ENCODE results near the gene AHRR.

AHRR gene

GRCh38 chr5:431001-431710, 109.6 kb downstream of the AHRR start:
- DNase-seq = peak; percentile 80

DNA sequence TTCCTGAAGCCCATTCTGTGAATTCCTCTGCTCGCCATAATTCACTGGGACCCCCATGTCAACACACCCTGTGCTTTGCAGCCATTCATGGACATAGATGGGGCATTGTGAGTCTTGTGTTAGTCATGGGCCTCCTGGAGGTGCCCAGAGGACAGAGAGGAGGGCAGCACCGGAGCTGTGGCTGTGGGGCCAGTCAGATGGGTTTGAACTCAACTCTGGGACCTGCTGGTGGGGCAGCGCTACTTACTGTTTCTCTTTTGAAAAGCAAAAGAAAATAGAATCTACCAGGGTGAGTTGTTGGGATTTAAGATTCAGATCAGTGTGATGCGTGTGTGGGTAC, 110.2 kb downstream of the AHRR start:
- peak; percentile 54 for DNase-seq

GRCh38 chr5:432201-432927, 110.8 kb downstream of the AHRR start:
- peak; percentile 51 for DNase-seq

DNA sequence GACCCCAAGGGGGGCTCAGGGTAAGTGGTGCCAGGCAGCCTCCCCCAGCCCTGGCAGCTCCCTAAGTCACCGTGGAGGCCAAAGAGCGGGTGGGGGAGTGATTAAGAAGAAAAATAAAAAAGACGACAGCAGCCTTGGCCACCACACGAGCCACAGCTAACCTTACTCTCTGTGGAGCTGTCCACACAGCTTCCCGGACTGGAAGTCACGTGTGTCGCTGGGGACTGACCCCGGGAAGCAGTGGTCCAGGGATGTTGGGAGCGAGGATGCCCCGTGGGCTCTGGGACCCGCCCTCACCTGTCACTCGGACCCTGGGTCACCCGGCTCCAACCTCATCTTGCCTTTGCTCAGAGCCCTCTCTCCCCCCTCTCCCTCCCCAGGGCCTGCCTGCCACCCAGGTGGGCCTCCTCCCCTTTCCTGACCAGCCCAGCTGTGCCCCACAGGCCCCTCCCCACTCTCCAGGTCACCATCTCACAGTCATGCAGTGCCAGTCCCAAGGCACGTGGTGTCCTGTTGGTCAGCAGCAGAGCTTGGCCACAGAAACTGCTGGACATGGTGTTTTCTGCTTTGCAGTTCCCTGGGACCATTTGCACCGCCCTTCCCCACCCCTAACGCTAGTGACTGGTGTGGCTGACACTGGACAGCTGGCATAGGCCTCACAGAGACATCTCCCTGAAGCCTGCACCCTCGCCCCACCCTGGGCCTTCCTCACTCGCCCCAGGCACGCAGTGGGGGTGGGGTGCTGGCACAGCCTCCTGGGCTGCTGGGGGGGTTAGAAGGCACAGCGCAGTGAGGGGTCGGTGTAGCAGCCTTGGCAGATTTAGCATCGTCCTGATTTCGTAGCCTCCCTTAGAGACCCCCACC, 111.6 kb downstream of the AHRR start:
- DNase-seq = peak; percentile 58

- peak; percentile 56 for DNase-seq
Measured at GRCh38 chr5:433836-434235, 112.3 kb downstream of the AHRR start.

GRCh38 chr5:434443-435146, 113.1 kb downstream of the AHRR start:
- DNase-seq = peak; percentile 55

DNA sequence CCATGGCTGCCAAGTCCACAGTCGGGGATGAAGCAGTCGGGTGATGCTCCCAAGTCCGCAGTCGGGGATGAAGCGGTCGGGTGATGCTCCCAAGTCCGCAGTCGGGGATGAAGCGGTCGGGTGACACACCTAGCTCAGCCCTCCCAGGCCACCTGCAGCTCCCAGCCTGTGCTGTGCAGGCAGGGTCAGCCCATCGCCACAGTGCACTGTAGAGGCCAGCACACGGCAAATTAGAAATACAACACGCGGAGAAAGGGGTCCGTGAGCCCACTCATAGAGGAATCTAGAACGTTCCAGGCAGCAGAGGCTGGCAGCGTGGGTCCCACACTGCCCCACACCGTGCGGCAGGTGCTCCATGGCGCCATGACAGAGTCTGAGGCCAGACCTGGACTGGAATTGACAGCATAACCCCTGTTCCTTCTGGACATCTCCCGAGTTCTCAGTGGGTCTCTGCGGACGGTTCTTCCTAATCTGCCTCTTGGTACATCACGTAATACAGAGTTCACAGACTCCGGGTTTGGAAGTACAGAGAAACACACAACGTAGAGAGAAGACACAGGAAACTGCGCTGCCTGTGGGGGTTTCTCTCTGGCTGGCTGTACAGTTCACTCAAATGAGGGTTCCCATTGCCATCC, 113.8 kb downstream of the AHRR start:
- DNase-seq = peak; percentile 54

DNA sequence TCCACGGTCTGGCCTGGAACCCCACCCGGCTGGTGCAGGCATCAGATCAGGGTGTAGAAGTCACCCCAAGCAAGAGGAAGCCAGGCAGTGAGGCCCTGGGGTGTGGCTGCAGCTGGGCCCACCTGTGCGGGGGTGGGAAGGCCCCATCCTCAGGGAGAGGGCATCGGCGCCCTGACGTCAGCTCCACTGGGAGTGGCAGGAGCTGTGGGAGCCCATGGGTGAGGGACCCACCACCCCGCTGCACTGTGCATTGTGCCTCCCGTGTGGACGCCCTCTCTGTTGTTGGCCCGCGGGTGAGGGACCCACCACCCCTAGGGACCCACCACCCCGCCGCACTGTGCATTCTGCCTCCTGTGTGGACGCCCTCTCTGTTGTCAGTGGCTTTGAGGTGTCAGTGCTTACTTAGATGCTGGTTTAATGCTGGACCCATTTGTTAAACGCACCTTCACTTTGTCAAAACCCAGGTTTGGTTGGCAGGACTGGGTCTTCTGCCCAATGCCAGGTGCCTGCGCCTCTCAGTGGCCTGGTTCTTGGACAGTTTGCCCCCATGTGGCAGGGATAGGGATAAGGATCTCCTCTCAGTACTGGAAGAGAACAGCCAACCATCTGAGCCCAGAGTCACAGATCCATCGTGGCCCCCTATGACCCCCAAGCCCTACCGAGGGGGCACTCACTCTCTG, 114.6 kb downstream of the AHRR start:
- peak; percentile 62 for DNase-seq

GRCh38 chr5:436641-436975, 115.1 kb downstream of the AHRR start:
- peak; percentile 53 for DNase-seq

- peak; percentile 46 for DNase-seq
Measured at GRCh38 chr5:437281-437771, 115.8 kb downstream of the AHRR start.

DNA sequence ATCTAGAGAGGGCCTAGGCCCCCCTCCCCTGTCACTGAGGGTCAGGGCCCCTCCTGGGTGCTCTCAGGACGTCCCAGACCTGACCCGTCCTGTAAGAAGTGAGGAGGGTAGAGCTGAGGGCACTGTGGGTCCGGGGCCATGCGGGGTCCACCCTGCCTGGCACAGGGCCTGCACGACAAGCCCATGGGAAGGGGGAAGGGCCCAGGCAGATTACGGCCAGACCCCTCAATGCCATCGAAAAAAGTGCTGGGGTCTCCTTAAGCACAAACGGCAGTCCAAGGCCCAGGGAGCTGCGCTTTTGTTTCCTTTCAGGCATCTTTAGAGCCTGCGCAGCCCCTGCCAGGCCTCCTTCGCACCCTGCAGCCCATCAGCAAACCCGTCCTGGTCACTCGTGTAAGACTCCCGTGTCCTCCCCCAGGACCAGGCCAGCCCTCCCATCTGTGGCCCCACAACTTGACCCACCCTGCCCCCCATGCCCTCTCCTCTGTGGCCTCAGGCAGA, 117.0 kb downstream of the AHRR start:
- DNase-seq = peak; percentile 58

GRCh38 chr5:439181-439580, 117.7 kb downstream of the AHRR start:
- DNase-seq = peak; percentile 50

- peak; percentile 57 for DNase-seq
Measured at GRCh38 chr5:439636-440035, 118.1 kb downstream of the AHRR start.

- peak; percentile 43 for DNase-seq
Measured at GRCh38 chr5:440401-441201, 119.1 kb downstream of the AHRR start.

- no peak for DNase-seq
Measured at GRCh38 chr5:441996-442334, 120.5 kb downstream of the AHRR start.

DNA sequence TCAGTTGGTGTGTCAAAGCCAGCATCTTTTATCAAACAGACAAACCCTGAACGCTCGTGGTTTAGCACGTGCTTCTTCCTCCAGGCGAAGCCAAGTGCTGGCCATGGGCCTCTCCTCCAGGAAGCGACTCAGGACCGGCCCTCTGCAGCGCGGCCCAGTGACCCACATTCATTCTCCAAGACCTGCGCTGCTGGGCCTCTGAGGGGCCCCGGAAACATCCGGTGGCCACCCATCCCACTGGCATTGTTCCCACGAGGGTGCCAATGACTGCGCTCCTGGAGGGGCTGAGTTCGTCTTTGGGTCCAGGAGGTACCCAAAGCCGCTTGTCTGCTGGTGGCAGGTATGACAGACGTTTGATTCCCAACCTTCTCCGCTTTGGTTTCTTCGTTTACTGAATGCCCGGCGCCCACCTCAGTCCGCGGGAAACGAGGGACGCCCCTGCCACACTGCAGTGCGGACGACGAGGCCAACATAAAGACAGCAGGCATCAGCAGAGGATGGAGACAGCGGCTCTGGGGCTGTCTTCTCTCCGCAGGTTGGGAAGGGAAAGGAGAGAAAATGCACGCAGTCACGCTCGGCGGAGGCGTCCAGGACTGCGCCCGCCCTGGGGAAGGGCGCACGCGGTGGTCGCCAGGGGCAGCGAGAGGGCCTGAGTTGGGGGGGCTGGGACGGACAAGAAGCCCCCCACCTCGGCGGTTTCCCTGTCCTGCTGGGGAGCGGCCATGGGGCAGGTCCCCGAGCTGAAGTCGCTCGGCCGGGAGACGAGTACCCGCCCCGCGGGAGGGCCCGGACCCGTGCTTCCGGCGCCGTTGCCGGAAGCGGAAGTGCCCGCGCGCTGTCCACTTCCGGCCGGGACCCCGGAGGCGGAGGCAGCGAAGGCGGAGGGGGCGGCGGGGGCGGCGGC, 121.1 kb downstream of the AHRR start, which contains the start of gene EXOC3:
TSS of gene EXOC3 (plus strand) at position 842 of the 904 bp plus-strand sequence. CDS start 3,030 bp downstream, outside the sequence.
- DNase-seq = peak; percentile 92

DNA sequence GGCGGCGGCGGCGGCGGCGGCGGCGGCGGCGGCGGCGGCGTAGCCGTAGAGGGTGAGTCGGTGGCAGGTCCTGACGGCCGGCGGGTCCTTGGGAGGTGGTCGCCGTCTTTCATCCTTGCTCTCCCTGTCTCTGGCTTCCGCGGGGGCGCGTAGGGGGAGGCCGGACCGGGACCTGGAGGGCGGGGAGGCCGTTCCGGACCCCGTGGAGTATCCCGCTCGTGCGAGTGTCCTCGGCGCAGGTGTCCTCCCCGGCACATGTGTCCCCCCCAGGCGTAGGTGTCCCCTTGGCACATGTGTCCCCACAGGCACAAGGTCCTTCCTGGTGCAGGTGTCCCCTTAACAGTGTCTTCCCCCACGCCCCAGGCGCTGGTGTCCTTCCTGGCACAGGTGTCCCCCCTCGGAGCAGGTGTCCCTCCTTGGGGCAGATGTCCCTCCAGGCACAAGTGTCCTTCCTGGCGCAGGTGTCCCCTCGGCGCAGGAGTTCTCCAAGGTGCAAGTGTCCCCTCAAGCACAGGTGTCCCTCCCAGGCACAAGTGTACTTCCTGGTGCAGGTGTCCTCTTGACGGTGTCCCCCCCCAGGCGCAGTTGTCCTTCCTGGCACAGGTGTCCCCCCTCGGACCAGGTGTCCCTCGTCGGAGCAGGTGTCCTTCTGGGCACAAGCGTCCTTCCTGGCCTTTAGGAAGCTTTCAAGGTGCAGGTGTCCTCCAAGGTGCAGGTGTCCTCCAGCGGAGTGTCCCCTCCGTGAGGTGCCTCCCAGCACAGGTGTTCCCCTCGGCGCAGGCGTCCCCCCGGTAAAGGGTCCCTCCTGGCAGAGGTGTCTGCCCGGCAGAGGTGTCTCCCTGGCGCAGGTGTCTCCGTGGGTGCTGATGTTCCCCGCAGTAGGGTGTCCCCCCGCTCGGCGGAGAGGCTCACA, 122.0 kb downstream of the AHRR start:
- peak; percentile 79 for DNase-seq

- peak; percentile 59 for DNase-seq
Measured at GRCh38 chr5:444226-444625, 122.7 kb downstream of the AHRR start.

Data from activated effector memory CD4-positive, alpha-beta T cell treated with anti-CD3 and anti-CD28 coated beads, Interleukin-2, amount 50 U/mL, for 16 hours (primary cell).